ENCODE measurements around the gene JAKMIP1. TPM values are rescaled to one million over a fixed set of nuclear protein-coding genes. Genes with fewer than 3 reads are reported as not detected.

The JAKMIP1 gene
- polyA plus RNA-seq, 1 donor from 2014 or later: 15.3 TPM

DNA sequence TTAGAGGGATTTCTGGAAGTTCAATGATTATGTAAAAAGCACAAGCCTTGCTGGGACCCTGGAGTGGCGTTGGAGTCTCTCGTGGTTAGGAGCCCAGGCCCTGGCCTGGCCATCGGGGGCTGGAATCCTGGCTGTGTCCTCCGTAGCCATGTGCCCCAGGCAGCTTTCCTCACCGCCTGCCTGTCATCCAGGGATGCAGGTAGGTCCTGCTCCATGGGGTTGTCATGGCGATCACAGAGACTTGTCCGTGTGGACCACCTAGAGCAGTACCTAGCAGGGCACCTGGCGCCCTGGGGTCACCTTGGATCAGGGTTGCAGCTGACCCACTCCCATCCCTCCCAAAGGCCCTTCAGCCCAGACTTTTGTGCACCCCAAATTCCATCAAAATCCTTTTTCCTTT is 39.1 kb upstream of the JAKMIP1 start:
- Histone ChIP-seq H3K4me3 (ENCODE audit: low read length) (no peak overlapping the region), H3K4me2 (ENCODE audit: low read length) (no peak overlapping the region), H3K27me3 (ENCODE audit: insufficient read depth, low read depth, low read length) (no peaks in the 10 kb centered on the region), H3K36me3 (ENCODE audit: insufficient read depth, low read length) (no peaks in the 10 kb centered on the region), H4K20me1 (ENCODE audit: insufficient read depth) (no peaks in the 10 kb centered on the region), H3F3A (ENCODE audit: insufficient read depth, low read length, poor library complexity, severe bottlenecking) (no peaks in the 10 kb centered on the region), H3K9me3 (ENCODE audit: low read length) (no peaks in the 10 kb centered on the region), H3K9ac (ENCODE audit: low read length) (no peak overlapping the region), H2AFZ (ENCODE audit: low read depth, low read length) (no peak overlapping the region), H3K9me2 (ENCODE audit: insufficient read depth, low read length) (no peaks in the 10 kb centered on the region), H3K27ac (ENCODE audit: low read length) (no peak overlapping the region), H3K79me2 (replicated peaks; ENCODE audit: insufficient read depth, low read length) (no peaks in the 10 kb centered on the region)
- no peak for TF ChIP-seq TAF1 (IDR thresholded peaks at IDR 0.05; ENCODE audit: low read depth)

- no peaks in the 10 kb centered on the region for H3K9me3 ChIP-seq (ENCODE audit: low read length)
- no peaks in the 10 kb centered on the region for H3K9me2 ChIP-seq (ENCODE audit: insufficient read depth, low read length)
- no peaks in the 10 kb centered on the region for H3K36me3 ChIP-seq (ENCODE audit: insufficient read depth, low read length)
- H3K27me3 ChIP-seq (ENCODE audit: insufficient read depth, low read depth, low read length): no peaks in the 10 kb centered on the region
- H3K9ac ChIP-seq (ENCODE audit: low read length): no peak overlapping the region
- H3K4me2 ChIP-seq (ENCODE audit: low read length): no peak overlapping the region
- H4K20me1 ChIP-seq (ENCODE audit: insufficient read depth): no peaks in the 10 kb centered on the region
- H2AFZ ChIP-seq (ENCODE audit: low read depth, low read length): no peak overlapping the region
- no peak for TF ChIP-seq EP300 (conservative IDR thresholded peaks at IDR 0.05; ENCODE audit: poor library complexity, severe bottlenecking)
- no peak overlapping the region for H3K4me3 ChIP-seq (ENCODE audit: low read length)
- H3F3A ChIP-seq (ENCODE audit: insufficient read depth, low read length, poor library complexity, severe bottlenecking): no peaks in the 10 kb centered on the region
- H3K27ac ChIP-seq (ENCODE audit: low read length): no peak overlapping the region
- H3K79me2 ChIP-seq (replicated peaks; ENCODE audit: insufficient read depth, low read length): no peaks in the 10 kb centered on the region
These were observed 36.6 kb upstream of the JAKMIP1 start for GRCh38 chr4:6236816-6237390.

- Histone ChIP-seq H3K9me2 (ENCODE audit: insufficient read depth, low read length) (no peaks in the 10 kb centered on the region), H3F3A (ENCODE audit: insufficient read depth, low read length, poor library complexity, severe bottlenecking) (no peaks in the 10 kb centered on the region), H4K20me1 (ENCODE audit: insufficient read depth) (no peaks in the 10 kb centered on the region), H3K9ac (ENCODE audit: low read length) (no peak overlapping the region), H3K4me2 (ENCODE audit: low read length) (no peak overlapping the region), H2AFZ (ENCODE audit: low read depth, low read length) (no peak overlapping the region), H3K27me3 (ENCODE audit: insufficient read depth, low read depth, low read length) (no peaks in the 10 kb centered on the region), H3K27ac (ENCODE audit: low read length) (no peak overlapping the region), H3K4me3 (ENCODE audit: low read length) (no peak overlapping the region), H3K79me2 (replicated peaks; ENCODE audit: insufficient read depth, low read length) (no peaks in the 10 kb centered on the region), H3K36me3 (ENCODE audit: insufficient read depth, low read length) (no peaks in the 10 kb centered on the region), H3K9me3 (ENCODE audit: low read length) (no peaks in the 10 kb centered on the region)
- TF ChIP-seq EZH2 (IDR thresholded peaks at IDR 0.05; ENCODE audit: borderline replicate concordance, insufficient read depth, low read length, poor library complexity, severe bottlenecking): no peak
- no peak for TF ChIP-seq TAF1 (IDR thresholded peaks at IDR 0.05; ENCODE audit: low read depth)
- TF ChIP-seq CTCF (IDR thresholded peaks at IDR 0.05; ENCODE audit: poor library complexity, severe bottlenecking): no peak
- TF ChIP-seq MXI1 (conservative IDR thresholded peaks at IDR 0.05; ENCODE audit: poor library complexity, severe bottlenecking): no peak
- no peak for TF ChIP-seq EP300 (conservative IDR thresholded peaks at IDR 0.05; ENCODE audit: poor library complexity, severe bottlenecking)
- no peak for TF ChIP-seq POLR2AphosphoS5 (IDR thresholded peaks at IDR 0.05)
- no peak for TF ChIP-seq RAD21 (conservative IDR thresholded peaks at IDR 0.05)
- TF ChIP-seq, protein P1, sequence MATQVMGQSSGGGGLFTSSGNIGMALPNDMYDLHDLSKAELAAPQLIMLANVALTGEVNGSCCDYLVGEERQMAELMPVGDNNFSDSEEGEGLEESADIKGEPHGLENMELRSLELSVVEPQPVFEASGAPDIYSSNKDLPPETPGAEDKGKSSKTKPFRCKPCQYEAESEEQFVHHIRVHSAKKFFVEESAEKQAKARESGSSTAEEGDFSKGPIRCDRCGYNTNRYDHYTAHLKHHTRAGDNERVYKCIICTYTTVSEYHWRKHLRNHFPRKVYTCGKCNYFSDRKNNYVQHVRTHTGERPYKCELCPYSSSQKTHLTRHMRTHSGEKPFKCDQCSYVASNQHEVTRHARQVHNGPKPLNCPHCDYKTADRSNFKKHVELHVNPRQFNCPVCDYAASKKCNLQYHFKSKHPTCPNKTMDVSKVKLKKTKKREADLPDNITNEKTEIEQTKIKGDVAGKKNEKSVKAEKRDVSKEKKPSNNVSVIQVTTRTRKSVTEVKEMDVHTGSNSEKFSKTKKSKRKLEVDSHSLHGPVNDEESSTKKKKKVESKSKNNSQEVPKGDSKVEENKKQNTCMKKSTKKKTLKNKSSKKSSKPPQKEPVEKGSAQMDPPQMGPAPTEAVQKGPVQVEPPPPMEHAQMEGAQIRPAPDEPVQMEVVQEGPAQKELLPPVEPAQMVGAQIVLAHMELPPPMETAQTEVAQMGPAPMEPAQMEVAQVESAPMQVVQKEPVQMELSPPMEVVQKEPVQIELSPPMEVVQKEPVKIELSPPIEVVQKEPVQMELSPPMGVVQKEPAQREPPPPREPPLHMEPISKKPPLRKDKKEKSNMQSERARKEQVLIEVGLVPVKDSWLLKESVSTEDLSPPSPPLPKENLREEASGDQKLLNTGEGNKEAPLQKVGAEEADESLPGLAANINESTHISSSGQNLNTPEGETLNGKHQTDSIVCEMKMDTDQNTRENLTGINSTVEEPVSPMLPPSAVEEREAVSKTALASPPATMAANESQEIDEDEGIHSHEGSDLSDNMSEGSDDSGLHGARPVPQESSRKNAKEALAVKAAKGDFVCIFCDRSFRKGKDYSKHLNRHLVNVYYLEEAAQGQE (IDR thresholded peaks at IDR 0.05; ENCODE audit: borderline replicate concordance): no peak
- TF ChIP-seq SMC3 (conservative IDR thresholded peaks at IDR 0.05; ENCODE audit: poor library complexity): no peak
These were observed 35.7 kb upstream of the JAKMIP1 start for GRCh38 chr4:6235901-6236640.

Data from neural cell (in vitro differentiated cells).